Endodermal cell (in vitro differentiated cells): Measurements from ENCODE around the gene DUSP5. TPM values are rescaled to one million over a fixed set of nuclear protein-coding genes. Genes with fewer than 3 reads are reported as not detected.

Source experiments
- DNase-seq: peaks from one replicate; pipeline ENCODE4 v3.0.0-alpha.2; 2017
- H3K27ac ChIP-seq: 2 replicates; pipeline ENCODE4 v1.5.1; 2013; ENCODE audit warnings: mild to moderate bottlenecking, low read depth, low read length, moderate library complexity
- H3K27me3 ChIP-seq: 2 replicates; pipeline ENCODE4 v1.6.1; 2013; ENCODE audit warnings: mild to moderate bottlenecking, low read length, moderate library complexity; ENCODE audit not compliant: insufficient read depth, control insufficient read depth, poor library complexity, severe bottlenecking
- H3K36me3 ChIP-seq: 2 replicates; pipeline ENCODE4 v1.7.0; 2013; ENCODE audit warnings: mild to moderate bottlenecking, low read length, moderate library complexity; ENCODE audit not compliant: control insufficient read depth, insufficient read depth
- H3K4me1 ChIP-seq: one replicate; pipeline ENCODE4 v1.7.0; 2013; ENCODE audit warnings: low read length; ENCODE audit not compliant: control insufficient read depth, insufficient read depth
- H3K4me3 ChIP-seq: 2 replicates; pipeline ENCODE4 v1.5.1; 2013; ENCODE audit warnings: mild to moderate bottlenecking, low read length, moderate library complexity
- H3K9ac ChIP-seq: 2 replicates; pipeline ENCODE4 v1.6.1; 2013; ENCODE audit warnings: mild to moderate bottlenecking, low read length, moderate library complexity; ENCODE audit not compliant: poor library complexity, severe bottlenecking; ENCODE audit errors: extremely low read depth
- H3K9me3 ChIP-seq: 2 replicates; pipeline ENCODE4 v1.6.1; 2013; ENCODE audit warnings: mild to moderate bottlenecking, low read length, moderate library complexity; ENCODE audit not compliant: control insufficient read depth
- H3K27ac Mint-ChIP-seq: 2 replicates; pipeline ENCODE4 v1.8.0; 2020; ENCODE audit warnings: mixed read lengths
- H3K27me3 Mint-ChIP-seq: 2 replicates; pipeline ENCODE4 v1.8.0; 2021; ENCODE audit warnings: mild to moderate bottlenecking, mixed read lengths; ENCODE audit not compliant: insufficient read depth
- H3K36me3 Mint-ChIP-seq: 2 replicates; pipeline ENCODE4 v1.8.0; 2020; ENCODE audit warnings: low read depth, mixed read lengths
- H3K4me1 Mint-ChIP-seq: 2 replicates; pipeline ENCODE4 v1.8.0; 2020; ENCODE audit warnings: mixed read lengths
- H3K4me3 Mint-ChIP-seq: 2 replicates; pipeline ENCODE4 v1.8.0; 2020; ENCODE audit warnings: mild to moderate bottlenecking, moderate library complexity, mixed read lengths
- H3K9me3 Mint-ChIP-seq: 2 replicates; pipeline ENCODE4 v1.8.0; 2020; ENCODE audit warnings: mild to moderate bottlenecking, mixed read lengths
- WGBS, 2 experiments: methylation state at CpG; one replicate each; pipeline versions ENCODE4 v1.1.5 to v1.1.7; 2013; ENCODE audit warnings: missing lambda C conversion rate in 2 of 2, mixed read lengths in 1 of 2; ENCODE audit not compliant: insufficient coverage in 1 of 2, insufficient read length in 1 of 2; 5-methylcytosine and 5-hydroxymethylcytosine counted together
- total RNA-seq, 2 donors: library from RNA; stranded (reverse); fragmentation: NEBNext Ultra II Directional in 1 of 2; extraction: Animal tissue kit (Norgen Biotek cat#: 25700) in 1 of 2; gene quantifications; 2 replicates in 1 of 2; 3 replicates in 1 of 2; pipeline ENCODE4 v1.2.1, GENCODE V29; 2021
- TF ChIP-seq, protein P1 (sequence below): fragments of 200-600 bp; sonication (generic); conservative IDR thresholded peaks from 2 replicates; pipeline ENCODE4 v1.5.0; 2021; ENCODE audit warnings: antibody characterized with exemption, mild to moderate bottlenecking

The DUSP5 gene
- total RNA-seq, 2 donors from 2014 or later, result 60.0 to 60.3 TPM

DNA sequence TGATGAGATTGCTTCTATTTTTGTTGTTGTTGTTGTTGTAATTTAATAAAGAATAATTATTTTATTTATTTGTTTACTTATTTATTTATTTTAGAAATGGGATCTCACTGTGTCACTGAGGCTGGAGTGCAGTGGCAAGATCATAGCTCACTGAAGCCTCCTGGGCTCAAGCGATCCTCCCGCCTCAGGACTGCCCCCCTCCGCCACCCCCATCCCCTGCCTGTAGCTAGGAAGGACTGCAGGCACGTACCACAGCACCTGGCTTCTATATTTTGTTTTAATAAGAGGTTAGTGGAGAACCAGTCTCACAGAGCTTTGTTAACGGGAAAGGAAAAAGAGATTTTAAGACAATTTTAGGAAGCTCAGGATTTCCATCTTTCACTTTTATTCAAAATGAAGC, 50.3 kb downstream of the DUSP5 start:
- WGBS, 2 experiments, result 62 to 100% methylated on average over 1 to 5 of the region's 5 CpGs
- peak; percentile 71 for DNase-seq
- TF ChIP-seq, protein P1, sequence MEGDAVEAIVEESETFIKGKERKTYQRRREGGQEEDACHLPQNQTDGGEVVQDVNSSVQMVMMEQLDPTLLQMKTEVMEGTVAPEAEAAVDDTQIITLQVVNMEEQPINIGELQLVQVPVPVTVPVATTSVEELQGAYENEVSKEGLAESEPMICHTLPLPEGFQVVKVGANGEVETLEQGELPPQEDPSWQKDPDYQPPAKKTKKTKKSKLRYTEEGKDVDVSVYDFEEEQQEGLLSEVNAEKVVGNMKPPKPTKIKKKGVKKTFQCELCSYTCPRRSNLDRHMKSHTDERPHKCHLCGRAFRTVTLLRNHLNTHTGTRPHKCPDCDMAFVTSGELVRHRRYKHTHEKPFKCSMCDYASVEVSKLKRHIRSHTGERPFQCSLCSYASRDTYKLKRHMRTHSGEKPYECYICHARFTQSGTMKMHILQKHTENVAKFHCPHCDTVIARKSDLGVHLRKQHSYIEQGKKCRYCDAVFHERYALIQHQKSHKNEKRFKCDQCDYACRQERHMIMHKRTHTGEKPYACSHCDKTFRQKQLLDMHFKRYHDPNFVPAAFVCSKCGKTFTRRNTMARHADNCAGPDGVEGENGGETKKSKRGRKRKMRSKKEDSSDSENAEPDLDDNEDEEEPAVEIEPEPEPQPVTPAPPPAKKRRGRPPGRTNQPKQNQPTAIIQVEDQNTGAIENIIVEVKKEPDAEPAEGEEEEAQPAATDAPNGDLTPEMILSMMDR, result peak; percentile 37

DNA sequence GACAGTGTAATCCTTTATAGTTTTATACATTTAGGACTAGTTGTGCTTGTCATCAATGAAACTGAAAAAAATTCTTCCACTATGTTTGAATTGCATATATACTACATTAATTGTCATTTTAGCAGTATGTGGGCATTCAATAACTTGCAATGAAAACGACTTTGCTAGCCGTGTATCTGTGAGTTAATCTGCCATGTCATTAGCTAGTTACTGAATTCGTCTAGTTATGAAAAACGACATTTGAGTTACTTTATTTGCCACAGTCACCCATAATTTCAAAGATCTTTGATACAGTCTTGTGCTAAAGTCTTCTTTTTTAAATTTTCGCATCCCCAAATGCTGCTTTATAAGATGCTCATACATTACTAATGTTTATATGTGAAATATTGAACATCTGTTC, 51.5 kb downstream of the DUSP5 start:
- no peaks in the 10 kb centered on the region for H3K36me3 Mint-ChIP-seq
- Histone ChIP-seq H3K36me3 (no peaks in the 10 kb centered on the region), H3K9me3 (peaks cover 5% of the 10 kb centered on the region), H3K4me3 (no peak overlapping the region), H3K27me3 (no peaks in the 10 kb centered on the region), H3K4me1 (peaks cover 2% of the 10 kb centered on the region), H3K27ac (no peak overlapping the region), H3K9ac (no peak overlapping the region)
- H3K4me1 Mint-ChIP-seq, result peaks cover 14% of the 10 kb centered on the region
- TF ChIP-seq, protein P1, result no peak
- H3K27me3 Mint-ChIP-seq, result no peaks in the 10 kb centered on the region
- DNase-seq, result no peak
- H3K4me3 Mint-ChIP-seq, result no peak overlapping the region
- 86 to 88% methylated on average over 4 of the region's 5 CpGs for WGBS, 2 experiments
- no peak overlapping the region for H3K27ac Mint-ChIP-seq
- peaks cover 10% of the 10 kb centered on the region for H3K9me3 Mint-ChIP-seq

More for the DNA sequence above, 50.3 kb downstream of the DUSP5 start:
- no peak overlapping the region for H3K27ac ChIP-seq
- no peaks in the 10 kb centered on the region for H3K27me3 ChIP-seq
- no peaks in the 10 kb centered on the region for H3K4me1 ChIP-seq
- H3K9ac ChIP-seq, result no peak overlapping the region
- H3K36me3 Mint-ChIP-seq, result no peaks in the 10 kb centered on the region
- H3K4me3 Mint-ChIP-seq, result no peak overlapping the region
- no peaks in the 10 kb centered on the region for H3K27me3 Mint-ChIP-seq
- H3K9me3 ChIP-seq, result peaks cover 5% of the 10 kb centered on the region
- no peak overlapping the region for H3K27ac Mint-ChIP-seq
- H3K9me3 Mint-ChIP-seq, result peaks cover 7% of the 10 kb centered on the region
- H3K36me3 ChIP-seq, result no peaks in the 10 kb centered on the region
- peaks cover 6% of the 10 kb centered on the region for H3K4me1 Mint-ChIP-seq
- H3K4me3 ChIP-seq, result no peak overlapping the region

DNA sequence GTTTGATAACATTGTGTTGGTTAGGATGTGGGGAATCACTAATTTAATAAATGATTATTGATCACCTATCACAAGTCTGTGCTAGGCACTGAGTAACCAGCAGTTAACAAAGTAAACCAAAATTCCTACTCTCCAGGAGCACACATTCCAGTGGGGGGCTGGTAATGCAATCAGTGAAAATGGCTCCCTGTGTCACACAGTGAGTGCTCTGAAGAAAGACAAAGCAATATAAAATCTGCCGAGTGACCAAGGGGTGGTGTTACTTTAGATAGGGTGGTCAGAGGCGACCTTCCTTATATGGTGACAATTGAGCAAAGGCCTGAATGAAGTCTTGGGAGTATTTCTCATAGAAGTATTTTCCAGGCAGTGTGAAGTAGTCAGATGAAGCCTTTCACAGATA, 56.2 kb downstream of the DUSP5 start:
- H3K36me3 Mint-ChIP-seq, result no peaks in the 10 kb centered on the region
- peaks cover 10% of the 10 kb centered on the region for H3K9me3 Mint-ChIP-seq
- no peak overlapping the region for H3K9ac ChIP-seq
- TF ChIP-seq, protein P1, result no peak
- H3K4me1 ChIP-seq, result peaks cover 9% of the 10 kb centered on the region
- H3K4me3 Mint-ChIP-seq, result no peak overlapping the region
- no peaks in the 10 kb centered on the region for H3K36me3 ChIP-seq
- peaks cover 23% of the 10 kb centered on the region for H3K4me1 Mint-ChIP-seq
- peak overlapping the region; percentile 80 for H3K27ac Mint-ChIP-seq
- peaks cover 5% of the 10 kb centered on the region for H3K9me3 ChIP-seq
- H3K4me3 ChIP-seq, result peak overlapping the region; percentile 3
- H3K27me3 ChIP-seq, result no peaks in the 10 kb centered on the region
- no peaks in the 10 kb centered on the region for H3K27me3 Mint-ChIP-seq
- DNase-seq, result peak; percentile 82
- WGBS, 2 experiments, result 0 to 25% methylated on average over 1 to 2 of the region's 2 CpGs
- H3K27ac ChIP-seq, result no peak overlapping the region
